ENCODE measurements around the gene VDAC2. TPM values are rescaled to one million over a fixed set of nuclear protein-coding genes. Genes with fewer than 3 reads are reported as not detected.
"Not testable (repeated sequence)": the region's sequence is repeated elsewhere in the genome, so short reads cannot be mapped to it uniquely, and the experiment has no call there.

Gene VDAC2
- total and polyA plus RNA-seq, 2 donors: 78.3 to 146 TPM

- H3K27me3 ChIP-seq (ENCODE audit: control insufficient read depth in 2 of 2, insufficient read depth in 1 of 2, low read length in 1 of 2); DNase-seq (ENCODE audit: low read depth in 6 of 9, low spot score in 9 of 9); H3K27ac ChIP-seq (ENCODE audit: low read depth in 1 of 2, low read length in 1 of 2); H3K4me1 ChIP-seq (ENCODE audit: control insufficient read depth in 2 of 2, insufficient read depth in 2 of 2, low read length in 2 of 2); H3K36me3 ChIP-seq (ENCODE audit: control insufficient read depth in 2 of 2, insufficient read depth in 2 of 2, low read length in 1 of 2); H3K4me3 ChIP-seq (ENCODE audit: low read length in 2 of 2); H3K9me3 ChIP-seq (ENCODE audit: control insufficient read depth in 2 of 2, insufficient read depth in 1 of 2, low read length in 1 of 2): not testable (repeated sequence)
- WGBS: 96% methylated on average over 4 of the region's 4 CpGs
Measured at GRCh38 chr10:75194625-75195024, 16.0 kb upstream of the VDAC2 start.

GRCh38 chr10:75195035-75195763, 15.4 kb upstream of the VDAC2 start:
- WGBS: 97% methylated on average over 6 of the region's 6 CpGs
- H3K27me3 ChIP-seq (ENCODE audit: control insufficient read depth in 2 of 2, insufficient read depth in 1 of 2, low read length in 1 of 2): no peaks in the 10 kb centered on the region
- no peak overlapping the region for H3K4me3 ChIP-seq (ENCODE audit: low read length in 2 of 2)
- no peak overlapping the region for H3K27ac ChIP-seq (ENCODE audit: low read depth in 1 of 2, low read length in 1 of 2)
- no peaks in the 10 kb centered on the region for H3K4me1 ChIP-seq (ENCODE audit: control insufficient read depth in 2 of 2, insufficient read depth in 2 of 2, low read length in 2 of 2)
- DNase-seq (ENCODE audit: low read depth in 6 of 9, low spot score in 9 of 9): no peak
- H3K9me3 ChIP-seq (ENCODE audit: control insufficient read depth in 2 of 2, insufficient read depth in 1 of 2, low read length in 1 of 2): no peaks in the 10 kb centered on the region
- H3K36me3 ChIP-seq (ENCODE audit: control insufficient read depth in 2 of 2, insufficient read depth in 2 of 2, low read length in 1 of 2): no peaks in the 10 kb centered on the region

- Histone ChIP-seq H3K4me1 (ENCODE audit: control insufficient read depth in 2 of 2, insufficient read depth in 2 of 2, low read length in 2 of 2) (no peaks in the 10 kb centered on the region), H3K4me3 (ENCODE audit: low read length in 2 of 2) (no peak overlapping the region), H3K36me3 (ENCODE audit: control insufficient read depth in 2 of 2, insufficient read depth in 2 of 2, low read length in 1 of 2) (no peaks in the 10 kb centered on the region), H3K9me3 (ENCODE audit: control insufficient read depth in 2 of 2, insufficient read depth in 1 of 2, low read length in 1 of 2) (no peaks in the 10 kb centered on the region), H3K27me3 (ENCODE audit: control insufficient read depth in 2 of 2, insufficient read depth in 1 of 2, low read length in 1 of 2) (no peaks in the 10 kb centered on the region), H3K27ac (ENCODE audit: low read depth in 1 of 2, low read length in 1 of 2) (no peak overlapping the region)
- DNase-seq (ENCODE audit: low read depth in 6 of 9, low spot score in 9 of 9): no peak
- WGBS: 99% methylated on average over 3 of the region's 3 CpGs
Measured at GRCh38 chr10:75197066-75197465, 13.5 kb upstream of the VDAC2 start.

- H3K9me3 ChIP-seq (ENCODE audit: control insufficient read depth in 2 of 2, insufficient read depth in 1 of 2, low read length in 1 of 2): no peaks in the 10 kb centered on the region
- no peak overlapping the region for H3K27ac ChIP-seq (ENCODE audit: low read depth in 1 of 2, low read length in 1 of 2)
- DNase-seq (ENCODE audit: low read depth in 6 of 9, low spot score in 9 of 9): no peak
- no peaks in the 10 kb centered on the region for H3K27me3 ChIP-seq (ENCODE audit: control insufficient read depth in 2 of 2, insufficient read depth in 1 of 2, low read length in 1 of 2)
- H3K4me1 ChIP-seq (ENCODE audit: control insufficient read depth in 2 of 2, insufficient read depth in 2 of 2, low read length in 2 of 2): no peaks in the 10 kb centered on the region
- no peaks in the 10 kb centered on the region for H3K36me3 ChIP-seq (ENCODE audit: control insufficient read depth in 2 of 2, insufficient read depth in 2 of 2, low read length in 1 of 2)
- 95% methylated on average over 2 of the region's 2 CpGs for WGBS
- H3K4me3 ChIP-seq (ENCODE audit: low read length in 2 of 2): no peak overlapping the region
Measured at GRCh38 chr10:75197906-75198305, 12.7 kb upstream of the VDAC2 start.

GRCh38 chr10:75199949-75200348, 10.6 kb upstream of the VDAC2 start:
- WGBS: 97% methylated on average over 6 of the region's 6 CpGs
- H3K27me3 ChIP-seq (ENCODE audit: control insufficient read depth in 2 of 2, insufficient read depth in 1 of 2, low read length in 1 of 2); H3K36me3 ChIP-seq (ENCODE audit: control insufficient read depth in 2 of 2, insufficient read depth in 2 of 2, low read length in 1 of 2); H3K4me1 ChIP-seq (ENCODE audit: control insufficient read depth in 2 of 2, insufficient read depth in 2 of 2, low read length in 2 of 2); DNase-seq (ENCODE audit: low read depth in 6 of 9, low spot score in 9 of 9); H3K4me3 ChIP-seq (ENCODE audit: low read length in 2 of 2); H3K9me3 ChIP-seq (ENCODE audit: control insufficient read depth in 2 of 2, insufficient read depth in 1 of 2, low read length in 1 of 2); H3K27ac ChIP-seq (ENCODE audit: low read depth in 1 of 2, low read length in 1 of 2): not testable (repeated sequence)

GRCh38 chr10:75201793-75202307, 8.7 kb upstream of the VDAC2 start:
- no peak for DNase-seq (ENCODE audit: low read depth in 6 of 9, low spot score in 9 of 9)
- Histone ChIP-seq H3K27me3 (ENCODE audit: control insufficient read depth in 2 of 2, insufficient read depth in 1 of 2, low read length in 1 of 2) (no peaks in the 10 kb centered on the region), H3K4me1 (ENCODE audit: control insufficient read depth in 2 of 2, insufficient read depth in 2 of 2, low read length in 2 of 2) (no peaks in the 10 kb centered on the region), H3K27ac (ENCODE audit: low read depth in 1 of 2, low read length in 1 of 2) (no peak overlapping the region), H3K36me3 (ENCODE audit: control insufficient read depth in 2 of 2, insufficient read depth in 2 of 2, low read length in 1 of 2) (no peaks in the 10 kb centered on the region), H3K9me3 (ENCODE audit: control insufficient read depth in 2 of 2, insufficient read depth in 1 of 2, low read length in 1 of 2) (no peaks in the 10 kb centered on the region), H3K4me3 (ENCODE audit: low read length in 2 of 2) (no peak overlapping the region)
- WGBS: 93% methylated on average over 9 of the region's 9 CpGs

GRCh38 chr10:75202321-75203045, 8.1 kb upstream of the VDAC2 start:
- no peak overlapping the region for H3K27ac ChIP-seq (ENCODE audit: low read depth in 1 of 2, low read length in 1 of 2)
- DNase-seq (ENCODE audit: low read depth in 6 of 9, low spot score in 9 of 9): no peak
- H3K4me3 ChIP-seq (ENCODE audit: low read length in 2 of 2): no peak overlapping the region
- 89% methylated on average over 1 of the region's 1 CpG for WGBS
- no peaks in the 10 kb centered on the region for H3K4me1 ChIP-seq (ENCODE audit: control insufficient read depth in 2 of 2, insufficient read depth in 2 of 2, low read length in 2 of 2)
- H3K36me3 ChIP-seq (ENCODE audit: control insufficient read depth in 2 of 2, insufficient read depth in 2 of 2, low read length in 1 of 2): no peaks in the 10 kb centered on the region
- no peaks in the 10 kb centered on the region for H3K27me3 ChIP-seq (ENCODE audit: control insufficient read depth in 2 of 2, insufficient read depth in 1 of 2, low read length in 1 of 2)
- no peaks in the 10 kb centered on the region for H3K9me3 ChIP-seq (ENCODE audit: control insufficient read depth in 2 of 2, insufficient read depth in 1 of 2, low read length in 1 of 2)

- not testable (repeated sequence) for DNase-seq (ENCODE audit: low read depth in 6 of 9, low spot score in 9 of 9); H3K4me3 ChIP-seq (ENCODE audit: low read length in 2 of 2); H3K36me3 ChIP-seq (ENCODE audit: control insufficient read depth in 2 of 2, insufficient read depth in 2 of 2, low read length in 1 of 2); H3K27me3 ChIP-seq (ENCODE audit: control insufficient read depth in 2 of 2, insufficient read depth in 1 of 2, low read length in 1 of 2); H3K4me1 ChIP-seq (ENCODE audit: control insufficient read depth in 2 of 2, insufficient read depth in 2 of 2, low read length in 2 of 2); H3K27ac ChIP-seq (ENCODE audit: low read depth in 1 of 2, low read length in 1 of 2); H3K9me3 ChIP-seq (ENCODE audit: control insufficient read depth in 2 of 2, insufficient read depth in 1 of 2, low read length in 1 of 2)
- 94% methylated on average over 11 of the region's 11 CpGs for WGBS
Measured at GRCh38 chr10:75203046-75203620, 7.5 kb upstream of the VDAC2 start.

GRCh38 chr10:75203724-75204123, 6.9 kb upstream of the VDAC2 start:
- WGBS: 97% methylated on average over 5 of the region's 5 CpGs
- DNase-seq (ENCODE audit: low read depth in 6 of 9, low spot score in 9 of 9): no peak
- no peak overlapping the region for H3K27ac ChIP-seq (ENCODE audit: low read depth in 1 of 2, low read length in 1 of 2)
- H3K4me1 ChIP-seq (ENCODE audit: control insufficient read depth in 2 of 2, insufficient read depth in 2 of 2, low read length in 2 of 2): no peaks in the 10 kb centered on the region
- H3K9me3 ChIP-seq (ENCODE audit: control insufficient read depth in 2 of 2, insufficient read depth in 1 of 2, low read length in 1 of 2): no peaks in the 10 kb centered on the region
- H3K4me3 ChIP-seq (ENCODE audit: low read length in 2 of 2): no peak overlapping the region
- H3K36me3 ChIP-seq (ENCODE audit: control insufficient read depth in 2 of 2, insufficient read depth in 2 of 2, low read length in 1 of 2): no peaks in the 10 kb centered on the region
- H3K27me3 ChIP-seq (ENCODE audit: control insufficient read depth in 2 of 2, insufficient read depth in 1 of 2, low read length in 1 of 2): no peaks in the 10 kb centered on the region

Data from thymus (tissue), 11 donors.